K562 (cell line): Measurements from ENCODE around the gene OSBPL3. TPM values are rescaled to one million over a fixed set of nuclear protein-coding genes. Genes with fewer than 3 reads are reported as not detected.

Experiments
- ATAC-seq: fragments of 200-7000 bp; cut with Tn5 transposase; 3 replicates; pipeline ENCODE4 v1.9.1; 2020; ENCODE audit warnings: moderate library complexity
- BruUV-seq: library from RNA; stranded (reverse); fragments of 400-500 nt; replicated peaks from 2 replicates; lab custom pipeline; 2021; lab: Mats Ljungman, UMichigan
- CTCF ChIA-PET: fragments of 300-600 bp; formaldehyde crosslinking; extraction: SDS; loops from one replicate; lab custom pipeline; 2021; ENCODE audit warnings: low intra/inter-chr PET ratio; lab: Yijun Ruan, JAX
- POLR2A ChIA-PET: fragments of 300-600, 350-650 bp; sonication (Branson Sonifier 250); formaldehyde crosslinking; extraction: SDS; loops from one replicate; lab custom pipeline; 2021; ENCODE audit warnings: antibody characterized with exemption, inconsistent platforms; lab: Yijun Ruan, JAX
- DNase-seq, 4 experiments: peaks; one replicate each; pipeline versions ENCODE4 v3.0.0 to v3.0.0-alpha.2; 2011 to 2018; ENCODE audit warnings: low spot score in 3 of 4, mixed read lengths in 3 of 4; ENCODE audit errors: extremely low read depth in 1 of 4
- FAIRE-seq: peaks from 2 replicates; lab custom pipeline; 2011; peaks lifted over from hg19 to GRCh38; lab: Jason Lieb, UNC
- H2AFZ ChIP-seq: 2 replicates; pipeline ENCODE4 v1.6.0; 2011; ENCODE audit warnings: low read depth, low read length, control low read depth, inconsistent platforms
- H3K27ac ChIP-seq: fragments of 200-600 bp; 3 replicates; pipeline ENCODE4 v1.8.0; 2011; ENCODE audit warnings: low read depth, mild to moderate bottlenecking, control low read depth, inconsistent platforms, low read length, moderate library complexity, mixed read lengths; ENCODE audit errors: extremely low read depth
- H3K27me3 ChIP-seq, 2 experiments: fragments of 300-600 bp in 1 of 2; 2 replicates in 1 of 2; 3 replicates in 1 of 2; pipeline versions ENCODE4 v1.6.0 to v1.8.0; 2011; ENCODE audit warnings: inconsistent platforms in 2 of 2, low read length in 2 of 2, mild to moderate bottlenecking in 1 of 2, mixed read lengths in 1 of 2, moderate library complexity in 1 of 2; ENCODE audit not compliant: control insufficient read depth in 2 of 2, insufficient read depth in 2 of 2
- H3K36me3 ChIP-seq: fragments of 300-600 bp; 3 replicates; pipeline ENCODE4 v1.8.0; 2011; ENCODE audit warnings: mild to moderate bottlenecking, low read length, inconsistent platforms; ENCODE audit not compliant: control insufficient read depth, insufficient read depth
- H3K4me1 ChIP-seq, 2 experiments: fragments of 200-600 bp in 1 of 2; replicated peaks in 1 of 2; 2 replicates in 1 of 2; 3 replicates in 1 of 2; pipeline versions ENCODE4 v1.5.1 to v1.8.0; 2011; ENCODE audit warnings: inconsistent platforms in 2 of 2, low read length in 2 of 2, mild to moderate bottlenecking in 1 of 2, mixed read lengths in 1 of 2, moderate library complexity in 1 of 2; ENCODE audit not compliant: control insufficient read depth in 2 of 2, insufficient read depth in 2 of 2
- H3K4me2 ChIP-seq: 2 replicates; pipeline ENCODE4 v1.6.1; 2011; ENCODE audit warnings: low read length, control low read depth, inconsistent platforms, mixed read lengths; ENCODE audit not compliant: insufficient read depth
- H3K4me3 ChIP-seq: fragments of 200-600 bp; sonication (generic), shearing (Covaris generic); 2 replicates; pipeline ENCODE4 v1.5.1; 2016; ENCODE audit warnings: control low read depth, inconsistent platforms
- H3K79me2 ChIP-seq: fragments of 200-600 bp; 3 replicates; pipeline ENCODE4 v1.8.0; 2011; ENCODE audit warnings: low read length, inconsistent platforms; ENCODE audit not compliant: control insufficient read depth, insufficient read depth
- H3K9ac ChIP-seq, 2 experiments: 2 replicates each; pipeline versions ENCODE4 v1.6.0 to v1.6.1; 2011; ENCODE audit warnings: low read depth in 2 of 2, low read length in 2 of 2, control low read depth in 1 of 2, inconsistent platforms in 1 of 2, mild to moderate bottlenecking in 1 of 2, mixed read lengths in 1 of 2; ENCODE audit not compliant: insufficient read depth in 1 of 2
- H3K9me1 ChIP-seq: one replicate; pipeline ENCODE4 v1.6.0; 2011; ENCODE audit warnings: inconsistent platforms, mild to moderate bottlenecking, low read length, moderate library complexity; ENCODE audit not compliant: control insufficient read depth, insufficient read depth
- H3K9me3 ChIP-seq: replicated peaks from 2 replicates; pipeline ENCODE4 v1.5.1; 2011; ENCODE audit warnings: low read depth, low read length, inconsistent platforms; ENCODE audit not compliant: control insufficient read depth, insufficient read depth
- H4K20me1 ChIP-seq: replicated peaks from 2 replicates; pipeline ENCODE4 v1.6.1; 2011; ENCODE audit warnings: low read length, inconsistent platforms, mixed read lengths; ENCODE audit not compliant: control insufficient read depth, insufficient read depth
- TARDBP ChIP-seq: fragments of 450-650 bp; IDR thresholded peaks from 2 replicates; pipeline ENCODE4 v1.6.1; 2016
- TCFL5 ChIP-seq: fragments of 250-450 bp; sonication (Bioruptor Pico); conservative IDR thresholded peaks from 2 replicates; pipeline ENCODE4 v1.6.1; 2021; ENCODE audit warnings: mild to moderate bottlenecking, moderate library complexity, matching md5 sums
- ZNF217 ChIP-seq: sonication (generic); formaldehyde crosslinking; IDR thresholded peaks from 2 replicates; pipeline ENCODE4 v1.8.0; 2022; ENCODE audit warnings: mild to moderate bottlenecking, missing genetic modification reagents
- ZNF584 ChIP-seq: fragments of 200-800 bp; sonication (Bioruptor generic); IDR thresholded peaks from 2 replicates; pipeline ENCODE4 v1.6.1; 2016; ENCODE audit warnings: low read depth, mild to moderate bottlenecking, missing genetic modification characterization, missing compliant biosample characterization
- ZNF696 ChIP-seq: fragments of 250-450 bp; sonication (Bioruptor Pico); conservative IDR thresholded peaks from 2 replicates; pipeline ENCODE4 v1.4.0; 2020; ENCODE audit warnings: mild to moderate bottlenecking, moderate library complexity
- WGBS: fragments of 100-300 bp; shearing (Covaris generic); methylation state at CpG from one replicate; pipeline ENCODE4 v1.1.6; 2016; ENCODE audit warnings: low coverage, mixed read lengths; ENCODE audit not compliant: insufficient coverage; ENCODE audit errors: missing lambda C conversion rate; 5-methylcytosine and 5-hydroxymethylcytosine counted together
- in situ Hi-C: fragments of 300-500 bp; cut with MboI; formaldehyde crosslinking; loops from 4 replicates; pipeline ENCODE4 v1.15.0; 2018; ENCODE audit warnings: inconsistent platforms, mixed read lengths
- intact Hi-C: fragments of 100-400 bp; cut with micrococcal nuclease; formaldehyde crosslinking; loops from 2 replicates; pipeline ENCODE4 v1.14.2; 2022
- polyA plus RNA-seq, 8 experiments: library from polyadenylated mRNA; depleted of rRNA in 4 of 8; stranded (reverse) in 5 of 8; unstranded in 3 of 8; fragments of >200 nt; fragmentation: Nextera tagmentation in 2 of 8; fragmentation: Illumina TruSeq in 1 of 8; extraction: Ambion mirVana in 2 of 8; extraction: Trizol in 1 of 8; gene quantifications; 2 replicates each; pipeline versions ENCODE4 v1.2.1 to v1.2.3, GENCODE V29; 2011 to 2014; ENCODE audit warnings: inconsistent platforms in 1 of 8, missing spikeins in 1 of 8
- total RNA-seq, 7 experiments: library from RNA; depleted of rRNA in 6 of 7; stranded (reverse); fragments of >200 nt in 6 of 7; fragmentation: Illumina TruSeq in 2 of 7; extraction: Trizol in 2 of 7; gene quantifications; 2 replicates each; pipeline versions ENCODE4 v1.2.1 to v1.2.3, GENCODE V29; 2011 to 2021; ENCODE audit warnings: low replicate concordance in 1 of 7
- TF ChIP-seq, protein P1 (sequence below): sonication (generic); formaldehyde crosslinking; IDR thresholded peaks from 2 replicates; pipeline ENCODE4 v1.8.0; 2022; ENCODE audit warnings: mild to moderate bottlenecking, missing genetic modification reagents
- TF ChIP-seq, protein P2 (sequence below): IDR thresholded peaks from 2 replicates; pipeline ENCODE4 v1.6.1; 2016; ENCODE audit warnings: missing genetic modification characterization, missing compliant biosample characterization
- TF ChIP-seq, protein P3 (sequence below): fragments of 450-650 bp; conservative IDR thresholded peaks from 2 replicates; pipeline ENCODE4 v1.6.1; 2016; ENCODE audit warnings: missing genetic modification characterization, low read depth, mild to moderate bottlenecking, missing compliant biosample characterization, moderate library complexity

Gene OSBPL3
- total and polyA plus RNA-seq, 9 of the 15 experiments (the other 6 are each of a cell fraction or from before 2014, with no cell fraction given) = 4.8 to 37.2 (median 26.5) TPM

DNA sequence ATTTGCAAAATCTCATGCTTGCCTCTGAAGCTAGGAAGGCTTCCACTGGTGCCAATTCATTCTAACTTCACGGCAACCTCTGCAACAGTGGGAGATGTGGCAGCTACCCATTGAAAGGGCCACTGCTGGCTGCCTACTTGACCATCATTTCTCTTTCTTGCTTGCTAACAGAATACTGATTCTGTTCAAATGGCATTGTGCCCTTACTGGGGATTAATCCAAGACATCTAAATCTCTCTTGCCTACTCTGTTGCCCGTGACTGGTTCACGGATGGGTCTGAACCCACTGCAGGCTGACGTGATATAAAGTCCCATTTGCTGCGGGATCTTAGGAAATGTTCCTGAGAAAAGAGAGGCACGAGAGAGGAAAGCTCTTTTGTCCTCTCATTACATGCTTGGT is 171.5 kb downstream of the OSBPL3 start:
- Histone ChIP-seq H3K9me1 (no peaks in the 10 kb centered on the region), H3K27ac (no peak overlapping the region), H3K4me1 (no peaks in the 10 kb centered on the region), H3K9ac (no peak overlapping the region), H4K20me1 (no peaks in the 10 kb centered on the region), H3K4me3 (no peak overlapping the region), H2AFZ (no peak overlapping the region), H3K9me3 (no peaks in the 10 kb centered on the region)
- no peak for DNase-seq
- BruUV-seq = no TSS peak
- 89% methylated on average over 4 of the region's 6 CpGs for WGBS
- in situ Hi-C loops = loop anchor here (5.0 kb wide), 1 partner anchor 284 kb away; no protein-coding TSS in a partner anchor
- TF ChIP-seq, protein P1, sequence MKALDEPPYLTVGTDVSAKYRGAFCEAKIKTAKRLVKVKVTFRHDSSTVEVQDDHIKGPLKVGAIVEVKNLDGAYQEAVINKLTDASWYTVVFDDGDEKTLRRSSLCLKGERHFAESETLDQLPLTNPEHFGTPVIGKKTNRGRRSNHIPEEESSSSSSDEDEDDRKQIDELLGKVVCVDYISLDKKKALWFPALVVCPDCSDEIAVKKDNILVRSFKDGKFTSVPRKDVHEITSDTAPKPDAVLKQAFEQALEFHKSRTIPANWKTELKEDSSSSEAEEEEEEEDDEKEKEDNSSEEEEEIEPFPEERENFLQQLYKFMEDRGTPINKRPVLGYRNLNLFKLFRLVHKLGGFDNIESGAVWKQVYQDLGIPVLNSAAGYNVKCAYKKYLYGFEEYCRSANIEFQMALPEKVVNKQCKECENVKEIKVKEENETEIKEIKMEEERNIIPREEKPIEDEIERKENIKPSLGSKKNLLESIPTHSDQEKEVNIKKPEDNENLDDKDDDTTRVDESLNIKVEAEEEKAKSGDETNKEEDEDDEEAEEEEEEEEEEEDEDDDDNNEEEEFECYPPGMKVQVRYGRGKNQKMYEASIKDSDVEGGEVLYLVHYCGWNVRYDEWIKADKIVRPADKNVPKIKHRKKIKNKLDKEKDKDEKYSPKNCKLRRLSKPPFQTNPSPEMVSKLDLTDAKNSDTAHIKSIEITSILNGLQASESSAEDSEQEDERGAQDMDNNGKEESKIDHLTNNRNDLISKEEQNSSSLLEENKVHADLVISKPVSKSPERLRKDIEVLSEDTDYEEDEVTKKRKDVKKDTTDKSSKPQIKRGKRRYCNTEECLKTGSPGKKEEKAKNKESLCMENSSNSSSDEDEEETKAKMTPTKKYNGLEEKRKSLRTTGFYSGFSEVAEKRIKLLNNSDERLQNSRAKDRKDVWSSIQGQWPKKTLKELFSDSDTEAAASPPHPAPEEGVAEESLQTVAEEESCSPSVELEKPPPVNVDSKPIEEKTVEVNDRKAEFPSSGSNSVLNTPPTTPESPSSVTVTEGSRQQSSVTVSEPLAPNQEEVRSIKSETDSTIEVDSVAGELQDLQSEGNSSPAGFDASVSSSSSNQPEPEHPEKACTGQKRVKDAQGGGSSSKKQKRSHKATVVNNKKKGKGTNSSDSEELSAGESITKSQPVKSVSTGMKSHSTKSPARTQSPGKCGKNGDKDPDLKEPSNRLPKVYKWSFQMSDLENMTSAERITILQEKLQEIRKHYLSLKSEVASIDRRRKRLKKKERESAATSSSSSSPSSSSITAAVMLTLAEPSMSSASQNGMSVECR = no peak
- TF ChIP-seq TARDBP (no peak), TCFL5 (CRISPR knock-in tag) (no peak), ZNF696 (CRISPR knock-in tag) (no peak), ZNF584 (CRISPR knock-in tag) (no peak), ZNF217 (no peak)
- TF ChIP-seq, protein P2, sequence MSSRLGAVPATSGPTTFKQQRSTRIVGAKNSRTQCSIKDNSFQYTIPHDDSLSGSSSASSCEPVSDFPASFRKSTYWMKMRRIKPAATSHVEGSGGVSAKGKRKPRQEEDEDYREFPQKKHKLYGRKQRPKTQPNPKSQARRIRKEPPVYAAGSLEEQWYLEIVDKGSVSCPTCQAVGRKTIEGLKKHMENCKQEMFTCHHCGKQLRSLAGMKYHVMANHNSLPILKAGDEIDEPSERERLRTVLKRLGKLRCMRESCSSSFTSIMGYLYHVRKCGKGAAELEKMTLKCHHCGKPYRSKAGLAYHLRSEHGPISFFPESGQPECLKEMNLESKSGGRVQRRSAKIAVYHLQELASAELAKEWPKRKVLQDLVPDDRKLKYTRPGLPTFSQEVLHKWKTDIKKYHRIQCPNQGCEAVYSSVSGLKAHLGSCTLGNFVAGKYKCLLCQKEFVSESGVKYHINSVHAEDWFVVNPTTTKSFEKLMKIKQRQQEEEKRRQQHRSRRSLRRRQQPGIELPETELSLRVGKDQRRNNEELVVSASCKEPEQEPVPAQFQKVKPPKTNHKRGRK = no peak
- TF ChIP-seq, protein P3, sequence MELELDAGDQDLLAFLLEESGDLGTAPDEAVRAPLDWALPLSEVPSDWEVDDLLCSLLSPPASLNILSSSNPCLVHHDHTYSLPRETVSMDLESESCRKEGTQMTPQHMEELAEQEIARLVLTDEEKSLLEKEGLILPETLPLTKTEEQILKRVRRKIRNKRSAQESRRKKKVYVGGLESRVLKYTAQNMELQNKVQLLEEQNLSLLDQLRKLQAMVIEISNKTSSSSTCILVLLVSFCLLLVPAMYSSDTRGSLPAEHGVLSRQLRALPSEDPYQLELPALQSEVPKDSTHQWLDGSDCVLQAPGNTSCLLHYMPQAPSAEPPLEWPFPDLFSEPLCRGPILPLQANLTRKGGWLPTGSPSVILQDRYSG (tag) = no peak
- TF ChIP-seq, all 486 proteins: peak for 0
- FAIRE-seq (no peak), ATAC-seq (no peak)
- Histone ChIP-seq H3K27me3 (no peaks in the 10 kb centered on the region), H3K4me2 (no peak overlapping the region), H3K79me2 (no peaks in the 10 kb centered on the region), H3K36me3 (peaks cover 72% of the 10 kb centered on the region)
- POLR2A ChIA-PET = no interaction called here
- intact Hi-C loops = no loop called here
- CTCF ChIA-PET = no interaction called here
